Muscle of leg (tissue), 11 donors: ENCODE measurements around the gene CHCHD6. TPM values are rescaled to one million over a fixed set of nuclear protein-coding genes. Genes with fewer than 3 reads are reported as not detected.

Experiments
- DNase-seq: peaks from one replicate; pipeline ENCODE4 v3.0.0; 2013
- H3K27ac ChIP-seq: one replicate; pipeline ENCODE4 v1.5.1; 2013; ENCODE audit warnings: mild to moderate bottlenecking, low read length, control low read depth
- H3K27me3 ChIP-seq: one replicate; pipeline ENCODE4 v1.6.1; 2013; ENCODE audit warnings: low read length; ENCODE audit not compliant: control insufficient read depth, insufficient read depth
- H3K36me3 ChIP-seq: one replicate; pipeline ENCODE4 v1.6.1; 2013; ENCODE audit warnings: low read length; ENCODE audit not compliant: control insufficient read depth, insufficient read depth
- H3K4me1 ChIP-seq: one replicate; pipeline ENCODE4 v1.6.1; 2013; ENCODE audit warnings: low read length; ENCODE audit not compliant: control insufficient read depth, insufficient read depth
- H3K4me3 ChIP-seq: one replicate; pipeline ENCODE4 v1.5.1; 2013; ENCODE audit warnings: low read length, control low read depth
- H3K9me3 ChIP-seq: replicated peaks from 2 replicates; pipeline ENCODE4 v1.6.1; 2013; ENCODE audit warnings: low read depth, low read length; ENCODE audit not compliant: control insufficient read depth
- WGBS: methylation state at CpG from one replicate; pipeline ENCODE4 v1.1.5; 2013; ENCODE audit warnings: missing lambda C conversion rate; ENCODE audit not compliant: insufficient coverage; 5-methylcytosine and 5-hydroxymethylcytosine counted together
- polyA plus RNA-seq, 8 donors: library from polyadenylated mRNA; unstranded; fragments of 120-200 nt; gene quantifications; one replicate each; pipeline versions ENCODE4 v1.2.1 to v1.2.3, GENCODE V29; 2013; ENCODE audit warnings: inconsistent platforms in 1 of 8, low replicate concordance in 1 of 8; ENCODE audit not compliant: insufficient read length in 8 of 8, insufficient read depth in 1 of 8
- total RNA-seq: library from RNA; stranded (reverse); fragments of 120-200 nt; gene quantifications from one replicate; pipeline ENCODE4 v1.2.4, GENCODE V29; 2013

The CHCHD6 gene
- total and polyA plus RNA-seq, 9 donors: 7.3 to 11.8 (median 8.7) TPM

DNA sequence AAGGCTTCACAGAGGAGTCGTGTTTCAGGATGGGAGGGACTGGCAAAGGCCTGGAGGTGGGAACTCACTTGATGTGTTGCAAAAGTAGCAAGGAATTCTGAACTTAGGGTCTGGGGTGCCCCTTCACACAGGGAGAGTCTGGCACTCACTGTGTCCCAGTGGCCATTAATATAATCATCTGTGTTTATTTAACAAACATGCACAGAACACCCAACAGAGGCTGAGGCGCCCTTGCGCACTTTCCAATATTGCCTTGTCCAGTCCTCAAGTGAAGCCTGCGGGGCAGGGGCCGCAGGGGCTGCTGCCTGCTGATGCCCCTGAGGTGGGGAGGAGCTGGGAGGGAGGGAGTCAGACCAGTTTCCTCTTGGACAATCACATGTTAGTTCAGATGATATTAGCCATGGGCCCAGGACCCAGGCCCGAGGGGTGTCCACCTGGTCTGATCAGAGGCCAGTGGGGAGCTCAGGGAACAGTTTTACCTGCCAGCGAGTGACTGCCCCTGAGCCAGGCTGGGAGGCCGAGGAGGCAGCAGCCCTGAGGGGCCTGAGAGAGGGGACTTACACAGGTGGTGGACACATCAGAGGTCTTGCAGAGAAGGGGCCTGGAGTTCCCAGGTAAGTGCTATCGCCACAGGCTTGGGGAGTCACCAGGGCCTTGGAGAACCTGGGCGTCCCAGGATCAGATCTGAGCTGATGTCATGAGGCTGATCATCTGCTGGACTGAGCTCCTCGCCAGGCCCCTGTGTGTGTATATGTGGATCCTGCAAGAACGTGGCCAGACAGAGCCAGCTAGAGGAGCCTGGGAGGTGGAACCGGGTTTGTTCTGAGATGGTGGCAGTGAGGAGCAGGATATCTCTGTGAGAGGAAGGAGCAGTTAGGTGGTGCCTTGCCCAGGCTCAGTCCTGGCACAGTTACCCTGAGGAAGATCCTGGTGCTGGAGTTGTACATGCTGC, 35.3 kb upstream of the CHCHD6 start:
- no peak for DNase-seq
- WGBS: 79% methylated on average over 10 of the region's 13 CpGs
- Histone ChIP-seq H3K27me3 (peaks cover 15% of the 10 kb centered on the region), H3K9me3 (peaks cover 4% of the 10 kb centered on the region), H3K4me1 (no peaks in the 10 kb centered on the region), H3K27ac (no peak overlapping the region), H3K4me3 (no peak overlapping the region), H3K36me3 (no peaks in the 10 kb centered on the region)

DNA sequence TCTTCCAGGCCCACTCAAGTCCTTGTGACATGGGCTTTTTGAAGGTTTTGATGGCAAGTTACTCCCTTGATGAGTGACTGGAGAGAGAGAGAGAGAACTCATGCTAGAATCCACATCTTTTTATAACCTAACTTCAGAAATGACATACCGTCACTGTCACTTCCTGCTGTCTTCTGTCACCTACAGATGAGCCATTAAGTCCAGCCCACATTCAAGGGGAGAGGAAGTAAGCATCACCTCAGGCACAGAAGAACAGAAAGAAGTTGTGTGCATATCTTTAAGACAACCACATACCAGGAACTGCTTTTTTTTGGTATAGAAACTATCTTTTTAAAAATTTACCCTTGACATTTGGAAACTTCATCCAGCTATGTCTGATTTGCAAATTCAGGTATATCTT, 32.5 kb upstream of the CHCHD6 start:
- DNase-seq: no peak
- no peak overlapping the region for H3K27ac ChIP-seq
- WGBS: no CpG with 5 or more reads among the region's 1 CpG
- H3K4me1 ChIP-seq: no peaks in the 10 kb centered on the region
- peaks cover 3% of the 10 kb centered on the region for H3K27me3 ChIP-seq
- H3K36me3 ChIP-seq: no peaks in the 10 kb centered on the region
- no peak overlapping the region for H3K4me3 ChIP-seq
- peaks cover 8% of the 10 kb centered on the region for H3K9me3 ChIP-seq

DNA sequence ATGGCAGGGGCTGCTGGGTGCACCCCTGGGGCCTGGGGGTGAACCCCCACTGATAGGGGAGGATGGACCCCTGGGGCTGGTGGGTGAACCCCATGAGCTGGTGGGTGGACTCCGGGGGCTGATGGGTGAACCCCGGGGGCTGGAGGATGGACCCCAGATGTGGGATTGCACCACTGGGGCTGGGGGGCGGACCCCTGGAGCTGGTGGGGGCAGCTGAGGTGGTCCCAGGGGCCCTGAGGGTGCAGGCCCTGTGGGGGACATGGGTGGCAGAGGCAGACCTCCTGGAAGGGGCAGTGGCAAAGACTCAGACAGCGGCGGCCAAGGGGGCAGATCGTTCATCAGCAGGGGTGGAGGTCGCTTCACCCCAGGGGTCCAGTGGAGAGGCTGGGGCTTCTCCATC, 31.7 kb upstream of the CHCHD6 start:
- WGBS: 95% methylated on average over 4 of the region's 7 CpGs
- Histone ChIP-seq H3K36me3 (no peaks in the 10 kb centered on the region), H3K9me3 (peaks cover 8% of the 10 kb centered on the region), H3K27ac (no peak overlapping the region), H3K4me1 (no peaks in the 10 kb centered on the region), H3K4me3 (no peak overlapping the region), H3K27me3 (peaks cover 10% of the 10 kb centered on the region)
- no peak for DNase-seq

DNA sequence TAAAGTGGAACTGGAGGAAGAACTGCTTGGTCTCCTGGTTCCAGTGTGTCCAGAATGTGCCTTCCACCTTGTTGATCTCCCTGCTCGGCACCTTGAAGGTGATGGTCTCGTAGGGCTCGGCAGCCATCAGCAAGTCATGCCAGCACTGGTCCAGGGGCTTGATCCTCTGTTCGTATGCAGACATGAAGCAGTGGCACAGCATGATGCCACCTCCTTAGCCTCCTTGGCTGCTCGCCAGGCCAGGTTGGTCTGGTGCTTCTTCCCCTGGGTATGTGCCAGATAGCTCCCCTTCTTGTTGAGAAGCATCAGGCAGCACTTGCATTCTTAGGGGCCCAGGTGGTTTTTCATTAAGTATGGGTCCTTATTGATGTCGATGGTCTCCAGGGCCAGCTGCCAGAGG, 31.3 kb upstream of the CHCHD6 start:
- Histone ChIP-seq H3K9me3 (peaks cover 8% of the 10 kb centered on the region), H3K4me1 (no peaks in the 10 kb centered on the region), H3K27ac (no peak overlapping the region), H3K4me3 (no peak overlapping the region), H3K27me3 (peaks cover 14% of the 10 kb centered on the region), H3K36me3 (no peaks in the 10 kb centered on the region)
- WGBS: 78% methylated on average over 6 of the region's 6 CpGs
- no peak for DNase-seq

DNA sequence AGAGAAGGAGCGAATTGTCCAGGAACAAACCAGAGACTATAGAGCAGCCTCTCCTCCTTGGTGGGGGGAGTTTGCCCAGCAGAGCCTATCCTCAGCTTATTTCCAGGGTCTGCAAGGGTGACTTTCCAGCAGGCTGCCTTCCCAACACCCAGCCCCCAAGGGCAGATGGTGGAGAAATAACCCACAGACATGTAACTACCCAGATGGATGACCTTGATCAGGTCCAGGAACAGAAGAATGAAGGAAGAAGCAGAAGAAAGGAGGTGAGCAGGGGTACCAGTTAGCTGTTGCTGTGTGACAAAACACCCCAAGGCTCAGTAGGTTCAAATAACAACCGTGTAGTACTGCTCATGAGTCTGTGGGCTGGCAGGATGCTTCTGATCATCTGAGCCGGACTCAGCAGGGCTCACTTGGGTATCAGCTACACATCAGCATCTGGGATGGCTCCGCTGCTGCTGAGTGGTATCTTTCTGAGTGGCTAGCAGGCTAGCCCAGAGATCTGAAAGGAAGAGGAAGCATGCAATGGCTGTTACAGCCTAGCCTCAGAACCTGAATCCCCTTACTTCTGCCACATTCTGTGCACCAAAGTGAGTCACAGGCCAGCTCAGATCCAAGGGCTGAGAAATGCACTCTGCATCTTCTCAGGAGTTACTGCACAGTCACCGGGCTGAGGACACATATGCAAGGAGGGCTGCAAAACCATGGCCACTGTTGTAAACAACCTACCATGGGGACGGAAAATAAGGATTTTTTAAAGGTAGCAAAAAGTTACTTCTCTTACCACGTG, 26.9 kb upstream of the CHCHD6 start:
- peaks cover 8% of the 10 kb centered on the region for H3K9me3 ChIP-seq
- DNase-seq: no peak
- no peaks in the 10 kb centered on the region for H3K36me3 ChIP-seq
- H3K27ac ChIP-seq: no peak overlapping the region
- WGBS: 74% methylated on average over 5 of the region's 7 CpGs
- peaks cover 34% of the 10 kb centered on the region for H3K27me3 ChIP-seq
- no peak overlapping the region for H3K4me3 ChIP-seq
- peaks cover 15% of the 10 kb centered on the region for H3K4me1 ChIP-seq

DNA sequence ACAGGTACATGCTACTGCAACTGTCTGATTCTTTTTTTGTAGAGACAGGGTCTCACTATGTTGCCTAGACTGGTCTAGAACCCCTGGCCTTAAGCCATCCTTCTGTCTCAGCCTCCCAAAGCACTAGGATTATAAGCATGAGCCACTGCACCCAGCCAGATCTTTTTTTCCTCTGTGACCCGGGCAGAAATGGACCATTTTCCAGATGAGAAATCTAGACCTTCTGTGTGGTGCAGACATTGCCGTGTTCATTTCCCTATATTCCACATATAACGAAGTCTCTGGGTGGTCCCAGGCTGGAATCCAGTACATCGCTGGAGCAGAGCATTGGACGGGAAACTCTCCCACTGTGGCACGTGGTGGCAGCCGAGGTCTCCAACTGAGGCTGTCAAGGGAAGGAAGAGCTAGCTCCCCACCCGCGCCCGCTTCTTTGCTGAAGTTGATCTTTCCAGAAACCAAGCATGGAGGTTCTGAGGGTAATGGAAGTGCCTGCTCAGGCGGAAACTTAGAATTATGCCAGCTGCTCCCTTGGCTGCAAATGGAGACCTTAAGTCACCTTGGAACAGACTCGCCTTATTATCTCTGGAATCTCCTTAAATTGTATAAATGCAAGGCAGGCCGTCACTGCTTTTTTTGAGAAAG, 26.1 kb upstream of the CHCHD6 start:
- Histone ChIP-seq H3K4me1 (peaks cover 15% of the 10 kb centered on the region), H3K27ac (no peak overlapping the region), H3K9me3 (peaks cover 8% of the 10 kb centered on the region), H3K4me3 (no peak overlapping the region), H3K27me3 (peaks cover 34% of the 10 kb centered on the region), H3K36me3 (no peaks in the 10 kb centered on the region)
- 72% methylated on average over 8 of the region's 13 CpGs for WGBS
- no peak for DNase-seq

DNA sequence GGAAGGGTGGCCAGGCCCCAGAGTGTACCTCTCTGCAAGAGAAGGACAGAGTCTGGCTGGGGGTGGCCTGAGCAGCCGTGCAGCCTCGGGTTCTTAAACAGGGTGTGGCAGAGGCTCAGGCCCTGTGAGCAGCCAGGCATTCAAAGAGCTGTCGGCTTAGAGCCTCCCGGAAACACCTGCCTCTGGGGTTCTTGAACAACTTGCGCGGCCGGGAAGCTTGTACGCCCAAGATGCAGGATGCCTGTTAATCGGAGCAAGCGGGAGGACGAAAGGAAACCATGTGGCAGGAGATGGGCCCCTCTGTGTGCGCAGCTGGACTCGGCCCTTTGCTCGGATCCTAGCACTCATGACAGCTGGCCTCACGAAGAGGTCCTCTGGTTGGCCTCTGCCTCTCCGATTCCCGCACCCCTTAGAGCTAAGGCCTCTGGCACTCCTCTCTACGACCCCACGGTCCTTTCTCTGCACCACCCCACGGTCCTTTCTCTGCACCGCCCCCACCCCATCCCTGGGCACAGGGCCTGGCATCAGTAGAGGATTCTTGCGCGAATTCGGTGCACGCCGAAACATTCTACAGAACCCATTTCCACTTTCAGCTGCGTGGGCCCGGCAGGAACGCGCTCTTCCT, 25.2 kb upstream of the CHCHD6 start:
- no peak overlapping the region for H3K4me3 ChIP-seq
- peaks cover 20% of the 10 kb centered on the region for H3K4me1 ChIP-seq
- DNase-seq: no peak
- no peak overlapping the region for H3K27ac ChIP-seq
- H3K36me3 ChIP-seq: no peaks in the 10 kb centered on the region
- peaks cover 4% of the 10 kb centered on the region for H3K9me3 ChIP-seq
- peaks cover 34% of the 10 kb centered on the region for H3K27me3 ChIP-seq
- WGBS: 20% methylated on average over 30 of the region's 30 CpGs

DNA sequence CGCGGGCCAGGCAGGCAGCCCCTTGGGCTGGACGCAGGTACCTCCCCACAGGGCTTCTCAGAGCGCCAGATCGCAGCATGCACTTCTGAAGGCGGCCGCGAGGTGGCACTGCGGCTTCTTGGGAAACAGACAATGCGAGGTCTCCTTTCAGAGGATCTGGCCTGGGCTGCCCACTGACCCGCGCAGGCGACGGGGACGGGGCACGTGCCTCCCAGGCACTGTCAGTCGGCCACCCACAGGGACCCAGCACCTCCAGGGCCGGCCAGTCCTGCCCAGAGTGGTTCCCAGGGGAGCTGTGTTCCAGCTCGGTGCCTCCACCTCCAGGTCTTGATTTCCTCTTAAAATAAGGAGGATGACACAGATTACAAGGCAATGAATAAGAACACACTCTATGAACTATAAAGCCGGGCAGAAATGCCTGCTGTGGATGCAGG, 24.7 kb upstream of the CHCHD6 start:
- peak; percentile 77 for DNase-seq
- H3K4me3 ChIP-seq: no peak overlapping the region
- no peak overlapping the region for H3K27ac ChIP-seq
- WGBS: under 1% methylated on average over 16 of the region's 20 CpGs
- H3K27me3 ChIP-seq: peaks cover 34% of the 10 kb centered on the region
- H3K4me1 ChIP-seq: peaks cover 24% of the 10 kb centered on the region
- no peaks in the 10 kb centered on the region for H3K36me3 ChIP-seq
- no peaks in the 10 kb centered on the region for H3K9me3 ChIP-seq

DNA sequence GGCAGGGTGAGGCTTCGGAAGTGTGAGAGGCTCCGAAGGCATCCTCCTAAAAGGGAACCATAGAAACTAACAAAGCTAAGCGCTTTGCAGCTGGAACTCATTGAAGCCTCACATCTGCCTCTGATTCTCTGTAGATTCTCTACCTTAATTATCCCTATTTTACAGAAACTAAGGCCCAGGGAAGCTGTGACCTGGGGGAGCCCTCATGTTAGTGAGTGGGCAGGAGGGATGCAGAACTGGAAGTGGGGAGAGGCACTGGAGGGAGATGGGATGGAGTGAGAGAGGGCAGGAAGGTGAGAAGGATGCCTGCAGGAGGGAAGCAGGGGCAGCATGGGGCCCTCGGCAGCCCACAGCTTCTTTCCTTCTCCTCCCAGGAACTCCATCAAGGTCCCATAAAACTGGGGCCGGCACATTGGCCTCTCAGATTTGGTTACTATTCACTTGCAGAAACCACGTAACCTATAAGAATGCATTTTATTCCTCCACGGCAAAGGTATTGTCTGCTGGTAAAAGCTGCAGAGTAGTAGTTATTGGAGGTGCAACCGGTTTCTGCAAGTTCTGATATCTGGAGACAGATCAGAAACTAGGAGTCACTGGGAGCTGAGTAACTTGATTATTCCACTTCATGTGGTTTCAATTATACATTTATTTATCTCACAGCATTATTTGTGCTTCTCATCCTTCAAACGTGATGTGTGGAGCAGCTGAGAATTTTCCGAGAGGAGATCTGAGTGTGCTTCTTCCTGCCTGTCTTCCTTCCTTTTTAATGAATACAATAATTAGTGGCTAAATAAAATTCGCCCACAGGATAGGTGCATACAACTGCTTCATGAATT, 24.0 kb upstream of the CHCHD6 start:
- H3K27me3 ChIP-seq: peaks cover 34% of the 10 kb centered on the region
- 33% methylated on average over 1 of the region's 11 CpGs for WGBS
- H3K9me3 ChIP-seq: no peaks in the 10 kb centered on the region
- H3K27ac ChIP-seq: no peak overlapping the region
- H3K36me3 ChIP-seq: no peaks in the 10 kb centered on the region
- DNase-seq: no peak
- no peak overlapping the region for H3K4me3 ChIP-seq
- H3K4me1 ChIP-seq: peaks cover 28% of the 10 kb centered on the region
